Measurements from ENCODE around the gene STIM1.

The STIM1 gene

DNA sequence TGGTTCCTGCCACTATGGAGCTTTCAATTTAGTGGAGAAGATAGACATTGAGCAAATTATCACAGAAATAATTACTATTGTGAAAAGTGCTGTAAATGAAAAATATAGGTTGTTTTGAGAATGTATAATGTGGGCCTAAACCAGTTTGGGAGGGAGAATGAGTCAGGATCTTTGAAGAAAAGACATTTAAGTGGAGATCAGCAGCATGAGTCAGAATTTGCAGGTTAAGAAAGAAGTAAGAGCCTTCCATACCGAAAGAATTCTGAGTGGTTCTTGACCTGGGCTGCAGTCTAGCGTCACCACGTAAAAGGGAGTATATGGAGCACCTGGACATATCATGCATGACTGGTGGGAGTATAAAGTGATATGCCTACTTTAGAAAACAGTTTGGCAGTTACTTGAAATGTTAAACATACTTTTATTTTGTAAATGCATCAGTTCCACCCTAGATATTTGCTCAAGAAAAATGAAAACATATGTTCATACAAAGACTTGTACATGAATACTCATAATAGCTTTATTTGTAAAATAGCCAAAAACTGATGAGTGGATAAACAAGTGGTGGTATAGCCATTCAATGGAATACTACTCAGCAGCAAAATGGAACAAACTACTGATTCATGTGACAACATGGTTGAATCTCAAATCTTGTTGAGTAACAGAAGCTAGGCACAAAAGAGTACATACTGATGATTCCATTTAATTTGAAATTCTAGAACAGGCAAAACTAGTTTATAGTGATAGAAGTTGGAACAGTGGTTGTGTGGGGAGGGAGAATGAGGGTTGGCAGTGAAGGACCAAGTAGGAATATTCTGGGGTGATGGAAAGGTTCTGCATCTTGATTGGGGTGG, 99.2 kb downstream of the STIM1 start:
- Histone ChIP-seq H3K79me2 (ENCODE audit: insufficient read depth, low read length) (peaks cover 71% of the 10 kb centered on the region), H3K27ac (ENCODE audit: low read length) (peak overlapping the region; percentile 60)

GRCh38 chr11:3955299-3955665, 99.8 kb downstream of the STIM1 start:
- H2AFZ ChIP-seq (ENCODE audit: low read depth, low read length), result no peak overlapping the region
- H4K20me1 ChIP-seq (ENCODE audit: insufficient read depth, low read length), result no peaks in the 10 kb centered on the region
- H3K9ac ChIP-seq (ENCODE audit: low read depth, low read length), result no peak overlapping the region
- peaks cover 70% of the 10 kb centered on the region for H3K79me2 ChIP-seq (ENCODE audit: insufficient read depth, low read length)
- peak overlapping the region; percentile 28 for H3K27ac ChIP-seq (ENCODE audit: low read length)
- ATAC-seq (ENCODE audit: insufficient read depth, low read depth), result no peak
- no peak overlapping the region for H3K4me2 ChIP-seq (ENCODE audit: insufficient read depth, low read length)
- H3K27me3 ChIP-seq (ENCODE audit: insufficient read depth, low read length, poor library complexity), result no peaks in the 10 kb centered on the region
- no peak for DNase-seq
- H3K4me3 ChIP-seq (ENCODE audit: low read depth in 1 of 2, low read length in 2 of 2), result no peak overlapping the region
- H3K9me3 ChIP-seq (ENCODE audit: insufficient read depth, low read length, severe bottlenecking), result no peaks in the 10 kb centered on the region
- no peaks in the 10 kb centered on the region for H3K36me3 ChIP-seq (ENCODE audit: insufficient read depth, low read length)
- H3K4me1 ChIP-seq (ENCODE audit: insufficient read depth, low read length), result peaks cover 41% of the 10 kb centered on the region
- no peak for TF ChIP-seq EZH2 (IDR thresholded peaks at IDR 0.05; ENCODE audit: borderline replicate concordance, low read depth, low read length, severe bottlenecking)
- TF ChIP-seq, protein P1, sequence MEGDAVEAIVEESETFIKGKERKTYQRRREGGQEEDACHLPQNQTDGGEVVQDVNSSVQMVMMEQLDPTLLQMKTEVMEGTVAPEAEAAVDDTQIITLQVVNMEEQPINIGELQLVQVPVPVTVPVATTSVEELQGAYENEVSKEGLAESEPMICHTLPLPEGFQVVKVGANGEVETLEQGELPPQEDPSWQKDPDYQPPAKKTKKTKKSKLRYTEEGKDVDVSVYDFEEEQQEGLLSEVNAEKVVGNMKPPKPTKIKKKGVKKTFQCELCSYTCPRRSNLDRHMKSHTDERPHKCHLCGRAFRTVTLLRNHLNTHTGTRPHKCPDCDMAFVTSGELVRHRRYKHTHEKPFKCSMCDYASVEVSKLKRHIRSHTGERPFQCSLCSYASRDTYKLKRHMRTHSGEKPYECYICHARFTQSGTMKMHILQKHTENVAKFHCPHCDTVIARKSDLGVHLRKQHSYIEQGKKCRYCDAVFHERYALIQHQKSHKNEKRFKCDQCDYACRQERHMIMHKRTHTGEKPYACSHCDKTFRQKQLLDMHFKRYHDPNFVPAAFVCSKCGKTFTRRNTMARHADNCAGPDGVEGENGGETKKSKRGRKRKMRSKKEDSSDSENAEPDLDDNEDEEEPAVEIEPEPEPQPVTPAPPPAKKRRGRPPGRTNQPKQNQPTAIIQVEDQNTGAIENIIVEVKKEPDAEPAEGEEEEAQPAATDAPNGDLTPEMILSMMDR (IDR thresholded peaks at IDR 0.05; ENCODE audit: borderline replicate concordance, extremely low read depth, low read length, poor library complexity, severe bottlenecking), result no peak

More for the DNA sequence above, 99.2 kb downstream of the STIM1 start:
- Histone ChIP-seq H3K9ac (ENCODE audit: low read depth, low read length) (no peak overlapping the region), H4K20me1 (ENCODE audit: insufficient read depth, low read length) (no peaks in the 10 kb centered on the region), H3K4me1 (ENCODE audit: insufficient read depth, low read length) (peaks cover 48% of the 10 kb centered on the region), H3K9me3 (ENCODE audit: insufficient read depth, low read length, severe bottlenecking) (no peaks in the 10 kb centered on the region), H2AFZ (ENCODE audit: low read depth, low read length) (no peak overlapping the region), H3K4me3 (ENCODE audit: low read depth in 1 of 2, low read length in 2 of 2) (no peak overlapping the region), H3K36me3 (ENCODE audit: insufficient read depth, low read length) (no peaks in the 10 kb centered on the region), H3K27me3 (ENCODE audit: insufficient read depth, low read length, poor library complexity) (no peaks in the 10 kb centered on the region), H3K4me2 (ENCODE audit: insufficient read depth, low read length) (no peak overlapping the region)
- DNase-seq (no peak), ATAC-seq (ENCODE audit: insufficient read depth, low read depth) (no peak)
- TF ChIP-seq, protein P1 (IDR thresholded peaks at IDR 0.05; ENCODE audit: borderline replicate concordance, extremely low read depth, low read length, poor library complexity, severe bottlenecking), result no peak
- TF ChIP-seq EZH2 (IDR thresholded peaks at IDR 0.05; ENCODE audit: borderline replicate concordance, low read depth, low read length, severe bottlenecking), result no peak

GRCh38 chr11:3956038-3956437, 100.6 kb downstream of the STIM1 start:
- Histone ChIP-seq H3K4me1 (ENCODE audit: insufficient read depth, low read length) (peaks cover 34% of the 10 kb centered on the region), H3K27me3 (ENCODE audit: insufficient read depth, low read length, poor library complexity) (no peaks in the 10 kb centered on the region), H3K27ac (ENCODE audit: low read length) (no peak overlapping the region), H3K9ac (ENCODE audit: low read depth, low read length) (no peak overlapping the region), H3K79me2 (ENCODE audit: insufficient read depth, low read length) (peaks cover 68% of the 10 kb centered on the region), H3K4me2 (ENCODE audit: insufficient read depth, low read length) (no peak overlapping the region), H3K4me3 (ENCODE audit: low read depth in 1 of 2, low read length in 2 of 2) (no peak overlapping the region), H3K36me3 (ENCODE audit: insufficient read depth, low read length) (no peaks in the 10 kb centered on the region), H4K20me1 (ENCODE audit: insufficient read depth, low read length) (no peaks in the 10 kb centered on the region), H2AFZ (ENCODE audit: low read depth, low read length) (no peak overlapping the region), H3K9me3 (ENCODE audit: insufficient read depth, low read length, severe bottlenecking) (no peaks in the 10 kb centered on the region)
- DNase-seq, result no peak
- no peak for ATAC-seq (ENCODE audit: insufficient read depth, low read depth)
- TF ChIP-seq, protein P1 (IDR thresholded peaks at IDR 0.05; ENCODE audit: borderline replicate concordance, extremely low read depth, low read length, poor library complexity, severe bottlenecking), result no peak
- no peak for TF ChIP-seq EZH2 (IDR thresholded peaks at IDR 0.05; ENCODE audit: borderline replicate concordance, low read depth, low read length, severe bottlenecking)

Data from DND-41 (cell line).